ENCODE data around the gene PCBP1.
"Not testable (repeated sequence)": the region's sequence is repeated elsewhere in the genome, so short reads cannot be mapped to it uniquely, and the experiment has no call there.

Gene PCBP1

GRCh38 chr2:70086838-70087701 lies at the start of gene PCBP1:
Gene PCBP1 (plus strand): TSS chr2:70087477. CDS start chr2:70087744, 267 bp downstream.
- DNase-seq (ENCODE audit: insufficient read length, low spot score): peak; percentile 94
- FAIRE-seq: no peak

GRCh38 chr2:70039366-70039765 lies 47.9 kb upstream of the PCBP1 start:
- no peak for FAIRE-seq
- no peak for DNase-seq (ENCODE audit: insufficient read length, low spot score)

- no peak for FAIRE-seq
- DNase-seq (ENCODE audit: insufficient read length, low spot score): peak; percentile 26
Observed at GRCh38 chr2:70041663-70042062, 45.6 kb upstream of the PCBP1 start.

- DNase-seq (ENCODE audit: insufficient read length, low spot score): no peak
- FAIRE-seq: no peak
Observed at GRCh38 chr2:70042246-70042645, 45.0 kb upstream of the PCBP1 start.

- FAIRE-seq (no peak), DNase-seq (ENCODE audit: insufficient read length, low spot score) (no peak)
Observed at GRCh38 chr2:70043252-70043875, 43.9 kb upstream of the PCBP1 start.

GRCh38 chr2:70044290-70045040 lies 42.8 kb upstream of the PCBP1 start:
- FAIRE-seq (no peak), DNase-seq (ENCODE audit: insufficient read length, low spot score) (no peak)

- DNase-seq (ENCODE audit: insufficient read length, low spot score): no peak
- no peak for FAIRE-seq
Observed at GRCh38 chr2:70045405-70045804, 41.9 kb upstream of the PCBP1 start.

GRCh38 chr2:70045932-70046331 lies 41.3 kb upstream of the PCBP1 start:
- no peak for DNase-seq (ENCODE audit: insufficient read length, low spot score)
- FAIRE-seq: no peak

GRCh38 chr2:70046534-70046933 lies 40.7 kb upstream of the PCBP1 start:
- FAIRE-seq: no peak
- DNase-seq (ENCODE audit: insufficient read length, low spot score): no peak

GRCh38 chr2:70047451-70047850 lies 39.8 kb upstream of the PCBP1 start:
- FAIRE-seq (no peak), DNase-seq (ENCODE audit: insufficient read length, low spot score) (no peak)

GRCh38 chr2:70049255-70049654 lies 38.0 kb upstream of the PCBP1 start:
- no peak for FAIRE-seq
- no peak for DNase-seq (ENCODE audit: insufficient read length, low spot score)

GRCh38 chr2:70050631-70051425 lies 36.4 kb upstream of the PCBP1 start:
- DNase-seq (ENCODE audit: insufficient read length, low spot score) (no peak), FAIRE-seq (no peak)

- not testable (repeated sequence) for DNase-seq (ENCODE audit: insufficient read length, low spot score); FAIRE-seq
Observed at GRCh38 chr2:70055259-70055658, 32.0 kb upstream of the PCBP1 start.

GRCh38 chr2:70061317-70061716 lies 26.0 kb upstream of the PCBP1 start:
- no peak for DNase-seq (ENCODE audit: insufficient read length, low spot score)
- no peak for FAIRE-seq

- FAIRE-seq (no peak), DNase-seq (ENCODE audit: insufficient read length, low spot score) (no peak)
Observed at GRCh38 chr2:70062270-70062669, 25.0 kb upstream of the PCBP1 start.

GRCh38 chr2:70068119-70068518 lies 19.2 kb upstream of the PCBP1 start:
- DNase-seq (ENCODE audit: insufficient read length, low spot score) (no peak), FAIRE-seq (no peak)

- no peak for FAIRE-seq
- DNase-seq (ENCODE audit: insufficient read length, low spot score): no peak
Observed at GRCh38 chr2:70069049-70069448, 18.2 kb upstream of the PCBP1 start.

- DNase-seq (ENCODE audit: insufficient read length, low spot score): peak; percentile 95
- peak; percentile 54 for FAIRE-seq
Observed at GRCh38 chr2:70070542-70071268, 16.6 kb upstream of the PCBP1 start.

- no peak for DNase-seq (ENCODE audit: insufficient read length, low spot score)
Observed at GRCh38 chr2:70073493-70073892, 13.8 kb upstream of the PCBP1 start.

GRCh38 chr2:70078384-70078783 lies 8.9 kb upstream of the PCBP1 start:
- DNase-seq (ENCODE audit: insufficient read length, low spot score) (no peak), FAIRE-seq (no peak)

More at GRCh38 chr2:70073493-70073892, 13.8 kb upstream of the PCBP1 start:
- no peak for FAIRE-seq
